ENCODE measurements around the gene BRPF3. TPM values are rescaled to one million over a fixed set of nuclear protein-coding genes. Genes with fewer than 3 reads are reported as not detected.

Gene BRPF3
- total RNA-seq, 1 experiment from 2014 or later = 30.4 TPM

DNA sequence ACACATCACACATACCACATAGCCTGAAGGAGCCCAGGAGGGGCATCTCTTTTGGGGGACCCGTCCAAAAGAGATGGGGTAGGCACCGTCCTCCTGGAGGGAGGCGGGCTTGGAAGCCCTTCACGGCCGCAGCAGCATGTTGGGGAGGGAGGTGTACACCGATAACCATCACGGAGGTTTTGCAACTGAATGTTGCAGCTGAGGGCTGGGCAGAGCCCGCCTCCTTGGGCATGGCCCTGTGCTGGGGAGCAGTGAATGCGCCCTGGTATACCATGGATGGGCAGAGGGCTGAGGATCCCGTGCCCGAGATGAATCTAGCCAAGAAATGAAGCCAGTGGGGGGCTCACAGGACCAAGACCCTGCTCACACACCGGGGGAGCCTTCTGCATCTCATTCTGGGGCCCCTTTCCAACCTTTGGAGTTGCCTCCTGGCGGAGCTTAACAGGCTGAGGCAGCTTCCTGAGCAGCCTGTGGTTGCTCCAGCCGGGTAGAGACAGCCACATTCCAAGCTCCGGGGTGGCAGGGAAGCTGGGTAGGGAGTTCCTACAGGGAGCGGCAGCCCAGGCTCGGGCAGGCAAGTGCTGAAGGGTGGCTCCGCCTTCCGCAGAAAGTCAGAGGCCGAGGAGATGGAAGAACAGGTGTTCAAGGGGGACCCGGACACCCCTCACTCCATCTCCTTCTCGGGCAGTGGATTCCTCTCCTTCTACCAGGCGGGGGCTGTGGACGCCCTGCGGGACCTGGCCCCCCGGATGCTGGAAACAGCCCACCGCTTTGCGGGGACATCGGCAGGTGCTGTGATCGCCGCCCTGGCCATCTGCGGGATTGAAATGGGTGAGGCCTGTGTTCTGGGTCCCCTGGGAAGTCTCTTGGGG, 73.5 kb downstream of the BRPF3 start, which contains the start of gene PNPLA1 (continued):
- no peak for TF ChIP-seq ATF6 (CRISPR knock-in tag; IDR thresholded peaks at IDR 0.05)
- TF ChIP-seq, protein P1, sequence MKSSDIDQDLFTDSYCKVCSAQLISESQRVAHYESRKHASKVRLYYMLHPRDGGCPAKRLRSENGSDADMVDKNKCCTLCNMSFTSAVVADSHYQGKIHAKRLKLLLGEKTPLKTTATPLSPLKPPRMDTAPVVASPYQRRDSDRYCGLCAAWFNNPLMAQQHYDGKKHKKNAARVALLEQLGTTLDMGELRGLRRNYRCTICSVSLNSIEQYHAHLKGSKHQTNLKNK (CRISPR knock-in tag; IDR thresholded peaks at IDR 0.05) = no peak
- TF ChIP-seq ZNF512 (CRISPR knock-in tag; IDR thresholded peaks at IDR 0.05; ENCODE audit: borderline replicate concordance) = no peak
- TF ChIP-seq E2F1 (CRISPR knock-in tag; IDR thresholded peaks at IDR 0.05) = no peak
- no peak for TF ChIP-seq ZNF317 (CRISPR knock-in tag; IDR thresholded peaks at IDR 0.05; ENCODE audit: borderline replicate concordance, low read depth)
- TF ChIP-seq E2F4 (CRISPR knock-in tag; IDR thresholded peaks at IDR 0.05; ENCODE audit: borderline replicate concordance, low read depth) = no peak
- no peak for TF ChIP-seq NFE2L1 (CRISPR knock-in tag; IDR thresholded peaks at IDR 0.05)
- TF ChIP-seq ERG (CRISPR knock-in tag; IDR thresholded peaks at IDR 0.05) = no peak
- TF ChIP-seq, protein P2, sequence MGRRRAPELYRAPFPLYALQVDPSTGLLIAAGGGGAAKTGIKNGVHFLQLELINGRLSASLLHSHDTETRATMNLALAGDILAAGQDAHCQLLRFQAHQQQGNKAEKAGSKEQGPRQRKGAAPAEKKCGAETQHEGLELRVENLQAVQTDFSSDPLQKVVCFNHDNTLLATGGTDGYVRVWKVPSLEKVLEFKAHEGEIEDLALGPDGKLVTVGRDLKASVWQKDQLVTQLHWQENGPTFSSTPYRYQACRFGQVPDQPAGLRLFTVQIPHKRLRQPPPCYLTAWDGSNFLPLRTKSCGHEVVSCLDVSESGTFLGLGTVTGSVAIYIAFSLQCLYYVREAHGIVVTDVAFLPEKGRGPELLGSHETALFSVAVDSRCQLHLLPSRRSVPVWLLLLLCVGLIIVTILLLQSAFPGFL (CRISPR knock-in tag; IDR thresholded peaks at IDR 0.05; ENCODE audit: borderline replicate concordance) = no peak
- no peak for TF ChIP-seq SMAD4 (CRISPR knock-in tag; IDR thresholded peaks at IDR 0.05)
- no peak for TF ChIP-seq NR1H2 (CRISPR knock-in tag; IDR thresholded peaks at IDR 0.05)
- no peak for TF ChIP-seq ATF1 (CRISPR knock-in tag; IDR thresholded peaks at IDR 0.05)
- no peak for TF ChIP-seq PRDM15 (CRISPR knock-in tag; IDR thresholded peaks at IDR 0.05)
- TF ChIP-seq CDX4 (CRISPR knock-in tag; IDR thresholded peaks at IDR 0.05; ENCODE audit: borderline replicate concordance) = no peak

All from WTC11 (cell line).